ENCODE results near the gene APBA2.
"Not testable (repeated sequence)": the region's sequence is repeated elsewhere in the genome, so short reads cannot be mapped to it uniquely, and the experiment has no call there.

APBA2 gene

DNA sequence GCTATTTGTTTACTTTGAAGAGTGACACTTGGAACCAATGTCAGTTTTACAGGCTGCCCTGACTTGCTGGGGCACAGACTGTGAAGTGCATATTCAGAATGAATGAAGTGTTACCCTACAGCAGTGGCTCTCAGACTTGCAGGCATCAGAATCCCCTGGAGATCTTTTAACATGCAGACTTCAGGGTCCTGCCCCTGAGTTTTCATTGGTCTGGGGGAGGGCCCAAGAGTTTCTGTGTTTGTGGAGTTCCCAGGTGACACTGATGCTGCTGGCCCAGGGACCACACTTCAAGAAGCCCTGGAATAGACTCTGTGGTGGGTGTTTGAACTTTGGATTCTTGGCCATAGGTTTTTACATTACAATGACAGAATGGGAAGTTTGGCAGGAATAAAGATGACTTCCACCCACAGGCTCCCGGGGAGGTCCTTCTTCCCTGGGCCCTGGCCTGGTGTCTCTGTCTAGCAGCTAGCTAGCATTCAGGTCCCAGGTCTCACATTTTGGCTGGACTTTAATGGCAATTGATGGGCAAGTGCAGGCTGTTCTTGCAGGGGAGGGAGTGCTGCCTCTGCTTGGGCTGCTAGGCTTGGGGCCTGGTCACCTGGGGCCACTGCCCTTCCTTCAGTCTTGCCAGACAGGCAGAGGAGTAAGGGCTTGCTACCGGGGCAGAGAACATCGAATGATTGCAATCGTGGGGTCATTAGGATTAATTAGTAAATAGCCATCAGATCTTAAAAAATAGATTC, 149.0 kb downstream of the APBA2 start:
- Histone ChIP-seq H3K36me3 (ENCODE audit: control insufficient read depth, insufficient read depth, low read length) (no peaks in the 10 kb centered on the region; the same call in 1 of the 2 replicates), H3K27me3 (ENCODE audit: control insufficient read depth, insufficient read depth, low read length) (no peaks in the 10 kb centered on the region), H3K4me3 (ENCODE audit: low read length) (no peak overlapping the region), H3K9me3 (ENCODE audit: control insufficient read depth, insufficient read depth, low read length) (no peaks in the 10 kb centered on the region), H3K27ac (ENCODE audit: low read length) (no peak overlapping the region), H3K4me1 (ENCODE audit: control insufficient read depth, insufficient read depth, low read length) (peaks cover 3% of the 10 kb centered on the region; the same call in 1 of the 2 replicates)
- no CpG with 5 or more reads among the region's 4 CpGs for WGBS (ENCODE audit: insufficient coverage, insufficient read length)
- DNase-seq (ENCODE audit: low read depth, low spot score): no peak

- Histone ChIP-seq H3K36me3 (ENCODE audit: control insufficient read depth, insufficient read depth, low read length) (no peaks in the 10 kb centered on the region), H3K27ac (ENCODE audit: low read length) (no peak overlapping the region), H3K27me3 (ENCODE audit: control insufficient read depth, insufficient read depth, low read length) (no peaks in the 10 kb centered on the region), H3K4me3 (ENCODE audit: low read length) (no peak overlapping the region), H3K4me1 (ENCODE audit: control insufficient read depth, insufficient read depth, low read length) (peaks cover 3% of the 10 kb centered on the region; the same call in 1 of the 2 replicates), H3K9me3 (ENCODE audit: control insufficient read depth, insufficient read depth, low read length) (no peaks in the 10 kb centered on the region)
- DNase-seq (ENCODE audit: low read depth, low spot score): no peak
- WGBS (ENCODE audit: insufficient coverage, insufficient read length): no CpG with 5 or more reads among the region's 14 CpGs
Measured at GRCh38 chr15:29035336-29036285, 149.8 kb downstream of the APBA2 start.

DNA sequence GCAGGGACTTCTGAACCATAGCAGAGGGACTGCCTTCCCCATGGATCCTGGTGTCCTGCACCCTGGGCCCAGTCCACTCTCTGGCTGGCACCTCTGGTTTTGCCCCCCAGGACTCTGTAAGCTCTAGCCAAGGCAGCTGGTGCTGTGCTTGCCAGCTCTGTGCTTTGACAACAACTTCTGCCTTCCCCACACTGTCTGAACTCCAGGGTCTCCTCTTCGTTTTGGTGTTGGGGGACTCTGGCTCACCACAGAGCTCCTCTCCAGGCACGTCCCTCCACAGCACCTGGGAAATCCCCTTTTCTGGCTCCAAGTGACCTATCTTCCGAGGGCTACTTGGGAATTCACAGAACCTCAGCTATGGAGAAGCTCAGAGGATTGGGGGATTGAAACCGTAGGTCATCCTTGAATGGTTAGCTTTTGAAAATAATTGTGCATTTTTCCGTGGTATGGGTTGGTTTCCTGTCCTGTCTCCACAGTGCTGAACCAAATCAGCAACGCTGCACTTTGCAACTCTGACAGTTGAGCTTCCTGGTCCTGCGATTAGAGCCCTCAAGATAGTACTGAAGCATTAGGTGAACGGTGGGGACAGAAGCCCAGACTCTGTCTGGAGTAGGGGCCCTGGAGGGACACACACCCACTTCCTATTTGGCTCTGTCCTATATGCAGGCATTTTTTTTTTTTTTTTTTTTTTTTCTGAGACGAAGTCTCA, 152.4 kb downstream of the APBA2 start:
- no peak for DNase-seq (ENCODE audit: low read depth, low spot score)
- Histone ChIP-seq H3K27ac (ENCODE audit: low read length) (no peak overlapping the region), H3K9me3 (ENCODE audit: control insufficient read depth, insufficient read depth, low read length) (no peaks in the 10 kb centered on the region), H3K27me3 (ENCODE audit: control insufficient read depth, insufficient read depth, low read length) (no peaks in the 10 kb centered on the region), H3K36me3 (ENCODE audit: control insufficient read depth, insufficient read depth, low read length) (no peaks in the 10 kb centered on the region), H3K4me1 (ENCODE audit: control insufficient read depth, insufficient read depth, low read length) (peaks cover 3% of the 10 kb centered on the region; the same call in 1 of the 2 replicates), H3K4me3 (ENCODE audit: low read length) (no peak overlapping the region)
- WGBS (ENCODE audit: insufficient coverage, insufficient read length): no CpG with 5 or more reads among the region's 9 CpGs

GRCh38 chr15:29039466-29040369, 153.9 kb downstream of the APBA2 start:
- DNase-seq (ENCODE audit: low read depth, low spot score): no peak
- Histone ChIP-seq H3K4me3 (ENCODE audit: low read length) (no peak overlapping the region), H3K9me3 (ENCODE audit: control insufficient read depth, insufficient read depth, low read length) (no peaks in the 10 kb centered on the region), H3K36me3 (ENCODE audit: control insufficient read depth, insufficient read depth, low read length) (no peaks in the 10 kb centered on the region), H3K4me1 (ENCODE audit: control insufficient read depth, insufficient read depth, low read length) (peaks cover 2% of the 10 kb centered on the region; the same call in 1 of the 2 replicates), H3K27ac (ENCODE audit: low read length) (no peak overlapping the region), H3K27me3 (ENCODE audit: control insufficient read depth, insufficient read depth, low read length) (no peaks in the 10 kb centered on the region)
- WGBS (ENCODE audit: insufficient coverage, insufficient read length): no CpG with 5 or more reads among the region's 13 CpGs

DNA sequence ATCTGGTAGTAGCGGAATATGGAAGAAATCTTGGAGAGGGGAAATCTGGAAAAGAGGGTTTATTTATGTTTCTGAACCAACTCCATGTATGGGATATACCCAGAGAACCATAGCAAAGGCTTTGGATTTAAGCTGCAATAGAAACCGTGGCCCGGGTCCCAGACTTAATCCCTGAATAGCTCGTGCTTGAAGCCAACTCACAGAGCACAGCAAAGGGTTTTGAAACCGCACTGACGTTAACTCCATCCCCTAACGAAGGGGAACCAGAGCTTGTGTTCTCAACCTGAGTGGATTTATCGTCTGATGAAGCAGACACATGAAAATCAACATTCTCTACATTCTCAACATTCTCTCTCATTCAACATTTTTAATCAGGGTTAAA, 154.6 kb downstream of the APBA2 start:
- no peak for DNase-seq (ENCODE audit: low read depth, low spot score)
- H3K4me3 ChIP-seq (ENCODE audit: low read length): no peak overlapping the region
- H3K4me1 ChIP-seq (ENCODE audit: control insufficient read depth, insufficient read depth, low read length): no peaks in the 10 kb centered on the region; the same call in 1 of the 2 replicates
- H3K27me3 ChIP-seq (ENCODE audit: control insufficient read depth, insufficient read depth, low read length): no peaks in the 10 kb centered on the region
- no CpG with 5 or more reads among the region's 8 CpGs for WGBS (ENCODE audit: insufficient coverage, insufficient read length)
- H3K27ac ChIP-seq (ENCODE audit: low read length): no peak overlapping the region
- no peaks in the 10 kb centered on the region for H3K36me3 ChIP-seq (ENCODE audit: control insufficient read depth, insufficient read depth, low read length)
- H3K9me3 ChIP-seq (ENCODE audit: control insufficient read depth, insufficient read depth, low read length): no peaks in the 10 kb centered on the region

DNA sequence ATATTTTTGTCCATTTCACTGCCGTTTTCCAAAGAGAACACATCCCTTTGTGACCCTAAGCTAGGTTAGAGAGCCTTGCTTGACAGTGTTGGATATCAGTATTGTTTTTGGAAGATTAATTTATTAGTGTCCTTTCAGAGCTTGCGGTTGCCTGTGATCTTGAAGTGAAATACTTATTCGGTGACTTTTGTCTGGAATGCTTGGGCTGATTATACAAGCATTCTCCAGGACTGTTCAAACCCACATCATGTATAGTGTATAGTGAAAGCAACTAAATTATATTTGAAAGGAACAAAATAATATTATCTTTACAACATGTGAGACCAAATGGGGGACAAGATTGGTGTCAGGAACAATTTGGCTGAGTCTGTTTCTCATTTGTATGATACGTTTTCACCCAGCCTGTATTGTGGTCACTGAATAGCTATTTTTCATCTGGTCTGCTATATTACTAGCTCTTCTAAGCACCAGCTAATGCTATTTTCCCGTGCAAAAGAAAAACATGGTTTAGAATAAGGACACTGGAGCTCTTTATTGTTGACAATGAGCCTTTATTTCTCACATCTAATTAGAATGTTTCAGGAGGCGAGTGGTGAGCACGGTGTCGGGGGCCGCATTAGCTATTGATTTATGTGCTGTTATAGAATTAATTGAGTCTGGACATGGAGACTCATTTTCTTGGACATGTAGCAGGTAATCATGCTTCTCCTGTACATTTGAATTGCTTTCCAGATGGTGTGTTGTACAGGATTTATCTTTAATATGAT, 158.1 kb downstream of the APBA2 start:
- no CpG with 5 or more reads among the region's 9 CpGs for WGBS (ENCODE audit: insufficient coverage, insufficient read length)
- Histone ChIP-seq H3K4me1 (ENCODE audit: control insufficient read depth, insufficient read depth, low read length) (no peaks in the 10 kb centered on the region), H3K9me3 (ENCODE audit: control insufficient read depth, insufficient read depth, low read length) (no peaks in the 10 kb centered on the region), H3K36me3 (ENCODE audit: control insufficient read depth, insufficient read depth, low read length) (no peaks in the 10 kb centered on the region; the same call in 1 of the 2 replicates), H3K27me3 (ENCODE audit: control insufficient read depth, insufficient read depth, low read length) (no peaks in the 10 kb centered on the region), H3K4me3 (ENCODE audit: low read length) (no peak overlapping the region), H3K27ac (ENCODE audit: low read length) (no peak overlapping the region)
- no peak for DNase-seq (ENCODE audit: low read depth, low spot score)

- Histone ChIP-seq H3K4me3 (ENCODE audit: low read length) (no peak overlapping the region), H3K4me1 (ENCODE audit: control insufficient read depth, insufficient read depth, low read length) (no peaks in the 10 kb centered on the region)
Measured at GRCh38 chr15:29044503-29044901, 158.7 kb downstream of the APBA2 start.

GRCh38 chr15:29045161-29045560, 159.4 kb downstream of the APBA2 start:
- H3K27ac ChIP-seq (ENCODE audit: low read length); H3K9me3 ChIP-seq (ENCODE audit: control insufficient read depth, insufficient read depth, low read length); H3K27me3 ChIP-seq (ENCODE audit: control insufficient read depth, insufficient read depth, low read length); H3K36me3 ChIP-seq (ENCODE audit: control insufficient read depth, insufficient read depth, low read length); H3K4me3 ChIP-seq (ENCODE audit: low read length); H3K4me1 ChIP-seq (ENCODE audit: control insufficient read depth, insufficient read depth, low read length); DNase-seq (ENCODE audit: low read depth, low spot score): not testable (repeated sequence)
- WGBS (ENCODE audit: insufficient coverage, insufficient read length): no CpG with 5 or more reads among the region's 7 CpGs

More at GRCh38 chr15:29044503-29044901, 158.7 kb downstream of the APBA2 start:
- H3K27me3 ChIP-seq (ENCODE audit: control insufficient read depth, insufficient read depth, low read length): no peaks in the 10 kb centered on the region
- H3K27ac ChIP-seq (ENCODE audit: low read length): no peak overlapping the region
- no CpG with 5 or more reads among the region's 1 CpG for WGBS (ENCODE audit: insufficient coverage, insufficient read length)
- no peak for DNase-seq (ENCODE audit: low read depth, low spot score)
- H3K36me3 ChIP-seq (ENCODE audit: control insufficient read depth, insufficient read depth, low read length): no peaks in the 10 kb centered on the region; the same call in 1 of the 2 replicates
- no peaks in the 10 kb centered on the region for H3K9me3 ChIP-seq (ENCODE audit: control insufficient read depth, insufficient read depth, low read length)

DNA sequence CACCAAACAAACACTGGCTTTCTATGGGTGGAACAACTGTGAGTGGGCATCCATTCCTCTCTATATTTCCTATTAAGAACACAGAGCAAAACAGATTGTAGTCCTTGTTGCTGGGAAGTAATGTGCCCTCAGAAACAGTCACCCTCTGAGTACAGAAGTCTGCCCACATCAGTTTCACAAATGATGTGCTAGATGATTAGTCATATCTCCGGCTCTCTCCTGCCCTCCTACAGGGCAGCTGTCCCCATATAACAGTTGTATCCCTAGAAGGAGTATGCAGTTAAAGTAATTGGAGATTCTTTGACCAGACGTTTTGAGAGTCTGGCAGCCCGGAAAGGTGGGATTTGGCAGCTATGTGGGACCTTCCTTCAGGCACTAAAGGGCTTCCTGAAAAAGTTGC, 159.9 kb downstream of the APBA2 start:
- no peak for DNase-seq (ENCODE audit: low read depth, low spot score)
- no CpG with 5 or more reads among the region's 3 CpGs for WGBS (ENCODE audit: insufficient coverage, insufficient read length)

More for the DNA sequence above, 159.9 kb downstream of the APBA2 start:
- Histone ChIP-seq H3K27ac (ENCODE audit: low read length) (no peak overlapping the region), H3K27me3 (ENCODE audit: control insufficient read depth, insufficient read depth, low read length) (no peaks in the 10 kb centered on the region), H3K9me3 (ENCODE audit: control insufficient read depth, insufficient read depth, low read length) (no peaks in the 10 kb centered on the region), H3K4me3 (ENCODE audit: low read length) (no peak overlapping the region), H3K4me1 (ENCODE audit: control insufficient read depth, insufficient read depth, low read length) (no peaks in the 10 kb centered on the region), H3K36me3 (ENCODE audit: control insufficient read depth, insufficient read depth, low read length) (no peaks in the 10 kb centered on the region; the same call in 1 of the 2 replicates)

Measured in iPS DF 6.9 (cell line).